GM18526 (cell line): ENCODE measurements around the gene THADA.

ENCODE experiments used
- POLR2A ChIP-seq: IDR thresholded peaks from 3 replicates; pipeline ENCODE4 v1.6.1; 2011; ENCODE audit not compliant: insufficient read length; ENCODE audit errors: extremely low read depth

Gene THADA

DNA sequence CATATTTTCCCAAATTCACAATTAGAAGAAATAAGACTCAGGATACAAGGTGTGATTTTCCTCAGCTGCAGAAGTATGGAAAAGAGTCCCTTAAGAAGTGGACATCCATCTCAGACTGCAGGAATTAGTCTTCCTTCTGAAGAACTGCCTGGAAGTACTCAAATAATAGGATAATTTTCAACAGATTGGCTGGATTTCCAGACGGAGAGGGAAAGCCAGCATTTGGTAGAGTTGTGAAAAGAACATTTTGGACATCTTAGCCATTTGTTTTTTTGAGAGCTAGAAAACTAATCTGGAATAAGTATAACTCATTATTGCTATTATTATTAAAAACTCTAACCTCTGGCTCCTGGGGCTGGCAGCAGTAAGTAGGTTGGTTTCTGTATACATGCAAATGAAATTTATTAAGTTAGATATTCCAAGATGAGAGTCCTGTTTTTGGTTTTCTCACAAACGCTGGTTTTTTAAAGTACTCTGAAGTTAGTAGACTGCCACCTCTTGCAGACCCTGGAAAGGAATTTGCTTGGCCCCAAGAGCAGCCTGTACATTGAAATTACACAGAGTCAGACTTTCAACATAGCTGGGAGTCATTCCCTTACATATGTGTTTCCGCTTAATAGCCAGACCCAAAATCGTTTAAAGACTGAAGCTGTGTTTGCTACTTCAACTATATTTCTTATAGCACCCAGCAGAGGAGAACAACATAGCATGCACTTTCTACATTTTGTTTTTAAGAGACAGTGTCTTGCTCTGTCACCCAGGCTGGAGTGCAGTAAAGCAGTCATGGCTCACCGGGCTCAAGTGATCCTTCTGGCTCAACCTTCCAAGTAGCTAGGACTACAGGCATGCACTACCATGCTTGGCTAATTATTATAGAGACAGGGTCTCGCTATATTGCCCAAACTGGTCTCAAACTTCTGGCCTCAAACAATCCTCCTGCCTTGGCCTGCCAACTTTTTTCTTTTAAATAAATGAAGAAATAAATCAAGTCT is 142.4 kb downstream of the THADA start:
- no peak for TF ChIP-seq POLR2A

DNA sequence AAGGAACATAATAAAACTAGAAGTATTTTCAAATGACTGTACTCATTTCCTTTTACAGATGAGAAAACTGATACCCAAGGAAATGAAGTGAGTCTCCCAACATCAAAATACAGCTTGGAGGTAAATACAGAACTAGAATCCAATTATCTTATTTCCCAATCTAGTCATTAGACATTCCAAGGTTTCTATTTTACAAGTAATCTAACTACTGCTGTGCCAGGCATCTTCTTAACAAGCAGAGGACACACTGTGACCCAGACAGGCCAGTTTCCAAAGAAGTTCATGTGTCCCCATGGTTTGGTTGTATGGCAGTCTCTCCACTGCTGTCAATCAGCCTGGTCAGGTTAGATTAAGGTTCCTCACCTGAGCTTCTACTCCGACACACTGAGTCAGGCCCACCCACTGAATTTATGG is 143.5 kb downstream of the THADA start:
- no peak for TF ChIP-seq POLR2A

DNA sequence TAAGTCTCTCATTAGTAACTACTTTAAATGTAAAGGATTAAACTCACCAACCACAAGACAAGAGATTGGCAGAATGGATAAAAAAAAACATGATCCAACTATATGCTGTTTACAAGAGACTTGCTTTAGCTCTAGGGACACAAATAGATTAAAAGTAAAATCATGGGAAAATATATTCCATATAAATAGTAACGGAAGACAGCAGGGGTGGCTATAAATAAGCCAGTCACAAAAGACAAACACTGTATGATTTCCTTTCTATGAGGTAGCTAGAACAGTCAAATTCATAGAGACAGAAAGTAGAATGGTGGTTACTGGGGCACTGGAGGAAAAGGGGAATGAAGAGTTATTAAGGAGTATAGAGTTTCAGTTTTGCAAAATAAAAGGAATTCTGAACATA is 145.2 kb downstream of the THADA start:
- no peak for TF ChIP-seq POLR2A

DNA sequence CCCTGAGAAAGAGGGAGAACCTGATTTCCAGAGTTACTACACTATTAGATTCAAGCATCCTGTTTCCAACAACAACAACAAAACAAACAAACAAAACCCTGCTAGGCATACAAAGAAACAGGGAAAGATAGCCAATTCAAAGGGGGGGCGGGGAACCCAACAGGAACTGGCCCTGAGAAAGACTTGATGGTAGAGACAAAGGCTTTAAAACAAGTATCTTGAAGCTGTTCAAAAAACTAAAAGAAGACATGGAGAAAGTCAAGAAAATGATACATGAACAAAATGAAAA is 147.1 kb downstream of the THADA start:
- no peak for TF ChIP-seq POLR2A

DNA sequence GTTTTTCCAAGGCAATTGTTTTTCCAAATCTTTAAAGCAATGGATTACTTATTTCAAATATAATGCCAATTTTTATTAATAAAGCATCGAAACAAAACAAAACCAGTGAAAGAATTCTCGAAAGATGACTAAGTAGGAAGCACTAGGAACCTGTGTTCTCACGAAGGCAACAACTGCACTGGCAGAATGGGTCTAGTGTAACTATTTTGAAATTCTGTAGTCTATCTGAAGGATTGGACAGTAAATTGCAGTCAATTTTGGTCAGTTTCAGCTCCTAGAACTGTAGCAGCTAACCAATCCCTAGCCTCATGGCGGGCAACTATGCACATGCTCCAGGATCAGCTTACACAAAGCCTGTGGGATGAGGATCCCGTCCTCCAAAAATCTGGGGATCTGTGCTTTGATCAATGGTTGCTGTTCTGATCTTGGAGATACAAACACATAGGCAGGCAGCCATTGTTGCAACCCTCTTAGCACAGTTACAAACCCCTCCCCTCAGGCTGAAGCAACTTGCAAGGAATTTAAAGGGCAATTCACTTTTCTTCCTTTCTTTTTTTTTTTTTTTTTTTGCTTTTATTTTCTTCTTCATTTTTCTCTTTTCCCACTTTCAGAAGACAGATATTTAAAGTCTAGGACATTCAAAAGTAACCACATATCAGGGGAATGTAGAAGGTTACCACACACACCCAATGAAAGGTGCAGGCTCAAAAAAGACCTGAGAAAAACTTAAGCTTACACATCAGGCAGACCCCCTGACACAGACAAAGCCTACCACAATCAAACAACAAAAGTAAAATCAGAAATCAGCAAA is 147.6 kb downstream of the THADA start:
- no peak for TF ChIP-seq POLR2A

DNA sequence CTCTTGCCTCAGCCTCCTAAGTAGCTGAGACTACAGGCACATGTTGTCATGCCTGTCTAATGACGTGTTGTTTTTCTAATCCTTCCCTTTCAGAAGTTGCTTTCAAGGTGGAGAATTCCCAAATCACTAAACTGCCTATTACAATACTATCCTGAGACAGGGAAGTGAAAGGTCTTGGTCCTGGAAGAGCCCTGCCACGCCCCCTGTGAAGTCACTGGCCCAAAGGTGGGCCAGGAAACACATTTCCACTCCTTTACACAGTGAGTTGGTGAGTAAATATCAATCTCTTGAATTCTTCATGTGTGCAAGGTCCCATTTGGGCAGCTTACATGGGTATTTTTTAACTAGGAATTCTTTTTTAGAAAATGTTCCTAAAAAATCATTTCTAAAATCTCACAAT is 150.1 kb downstream of the THADA start:
- no peak for TF ChIP-seq POLR2A

DNA sequence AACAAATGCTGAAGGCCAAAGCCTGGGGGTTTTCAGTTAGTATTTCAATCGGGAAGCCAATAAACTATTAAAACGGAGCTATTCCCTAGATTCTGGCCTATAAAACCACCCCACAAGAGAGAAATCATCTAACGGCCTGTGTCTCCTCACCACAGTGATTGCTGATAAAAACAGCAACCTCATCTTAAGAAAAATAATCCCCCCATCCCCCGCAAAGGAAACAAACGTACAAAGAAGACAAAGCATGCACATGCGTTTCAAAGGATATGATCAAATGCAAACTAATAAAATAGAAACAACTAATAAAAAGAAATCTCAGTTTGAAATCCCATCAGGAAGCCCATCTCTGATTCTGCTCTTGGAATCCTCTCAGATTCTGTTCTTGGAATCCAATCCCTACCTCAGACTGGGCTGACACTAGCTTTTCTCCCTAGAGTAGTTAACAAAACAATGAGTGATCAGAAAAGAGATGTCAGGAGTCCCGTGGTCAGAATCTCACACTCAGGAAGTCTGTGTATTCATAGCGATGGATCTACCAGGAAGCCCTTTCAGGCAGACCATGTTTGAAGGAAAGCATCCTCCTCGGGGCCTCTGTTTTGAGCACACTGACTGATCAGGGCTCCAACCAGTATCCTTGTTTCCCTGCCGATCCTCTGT is 150.7 kb downstream of the THADA start:
- TF ChIP-seq POLR2A = no peak

DNA sequence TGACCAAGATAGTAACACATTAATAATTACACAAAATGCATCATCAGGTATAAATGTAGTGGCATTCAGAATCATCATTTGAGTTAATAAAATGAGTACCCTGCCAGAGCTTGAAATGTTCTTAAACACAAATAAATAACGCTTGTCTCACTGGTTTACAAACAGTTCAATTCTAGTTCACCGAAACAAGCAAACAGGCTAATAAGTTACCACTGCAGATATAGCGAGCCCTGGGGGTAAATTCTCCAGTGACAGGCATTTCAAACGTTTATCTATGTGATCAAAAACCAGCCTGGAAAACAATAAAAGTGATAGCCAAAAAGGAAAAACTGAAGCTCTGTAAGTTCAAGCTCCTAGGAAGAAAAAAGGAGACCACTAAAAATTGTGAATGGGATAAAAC is 152.6 kb downstream of the THADA start:
- no peak for TF ChIP-seq POLR2A

DNA sequence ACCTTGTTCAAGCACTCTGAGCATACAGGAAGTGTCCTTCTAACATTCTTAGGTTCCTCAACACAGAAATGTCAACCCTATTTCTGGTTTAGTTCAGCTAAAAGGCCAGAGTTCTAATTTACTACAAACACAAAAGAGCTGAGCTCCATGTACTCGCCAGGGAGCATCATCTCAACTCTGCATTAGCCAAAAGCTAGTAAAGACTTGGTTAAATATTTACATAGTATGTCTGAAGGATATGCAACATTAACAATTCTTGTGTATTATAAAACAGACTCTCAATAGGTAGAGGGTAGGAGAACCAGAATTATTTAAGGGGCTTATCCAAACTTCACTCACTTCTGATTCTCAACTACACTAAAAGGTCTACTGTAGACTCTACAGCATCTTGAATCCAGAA is 154.6 kb downstream of the THADA start:
- TF ChIP-seq POLR2A = no peak

DNA sequence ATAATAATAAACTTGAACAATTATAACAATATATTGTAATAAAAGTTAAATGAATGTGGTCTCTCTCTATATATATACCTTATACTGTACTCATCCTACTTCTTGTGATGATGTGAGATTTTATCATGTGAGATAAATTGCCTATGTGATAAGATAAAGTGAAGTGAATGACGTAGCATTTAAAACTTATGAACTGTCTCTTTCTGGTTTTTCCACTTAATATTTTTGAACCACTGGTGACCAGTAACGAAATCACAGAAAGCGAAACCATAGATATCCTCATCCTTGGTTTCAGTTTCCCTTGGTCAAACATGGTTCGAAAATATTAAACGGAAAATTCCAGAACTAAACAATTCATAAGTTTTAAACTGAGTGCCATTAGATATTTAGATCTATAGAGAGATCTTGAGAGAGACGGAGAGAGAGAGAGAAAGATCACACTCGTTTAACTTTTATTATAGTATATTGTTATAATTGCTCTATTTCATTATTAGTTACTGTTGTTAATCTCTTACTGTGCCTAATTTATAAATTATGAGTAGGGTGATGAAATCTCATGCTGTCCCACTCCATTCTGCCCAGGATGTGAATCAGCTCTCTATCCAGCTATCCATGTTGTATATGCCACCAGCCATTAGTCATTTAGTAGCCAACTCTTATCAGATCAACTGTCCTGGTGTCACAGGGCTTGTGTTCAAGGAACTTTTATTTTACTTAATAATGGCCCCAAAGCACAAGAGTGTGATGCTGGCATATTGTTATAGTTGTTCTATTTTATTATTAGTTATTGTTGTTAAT is 156.8 kb downstream of the THADA start:
- no peak for TF ChIP-seq POLR2A

DNA sequence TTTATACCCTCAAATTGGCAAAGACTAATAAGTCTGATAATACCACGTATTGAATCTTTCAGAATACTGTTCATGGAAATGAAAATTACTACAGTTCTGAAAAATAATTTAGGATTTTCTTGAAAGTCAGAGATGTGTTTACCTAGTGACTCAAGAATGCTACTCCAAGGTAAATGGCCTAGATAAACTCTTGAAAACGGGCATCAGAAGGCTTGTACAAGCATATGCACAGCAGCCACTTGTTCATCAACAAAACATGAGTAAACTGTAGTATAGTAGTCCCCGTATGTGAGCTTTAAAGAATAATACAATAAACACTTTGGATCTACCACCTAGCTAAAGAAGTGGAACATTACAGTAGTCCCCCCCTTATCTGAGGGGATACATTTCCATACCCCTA is 157.5 kb downstream of the THADA start:
- TF ChIP-seq POLR2A = no peak

DNA sequence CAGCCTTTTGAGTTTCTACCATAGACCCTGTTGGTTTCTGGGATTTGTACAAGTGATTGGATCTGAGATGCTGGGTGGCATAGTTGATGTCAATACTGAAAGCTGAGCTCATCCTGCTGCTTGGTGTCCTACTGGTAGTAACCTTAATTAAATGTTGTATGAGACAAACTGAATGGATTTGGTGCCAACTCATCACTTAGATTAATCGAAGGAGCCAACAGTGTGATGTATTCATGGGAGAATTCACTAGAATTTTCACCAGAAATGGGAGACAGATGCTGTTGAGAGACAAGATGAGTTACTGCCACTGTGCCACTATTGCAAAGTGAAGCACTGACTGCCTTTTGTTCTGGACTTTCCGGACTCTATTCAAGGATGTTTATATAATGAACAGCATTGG is 158.5 kb downstream of the THADA start:
- TF ChIP-seq POLR2A = no peak

DNA sequence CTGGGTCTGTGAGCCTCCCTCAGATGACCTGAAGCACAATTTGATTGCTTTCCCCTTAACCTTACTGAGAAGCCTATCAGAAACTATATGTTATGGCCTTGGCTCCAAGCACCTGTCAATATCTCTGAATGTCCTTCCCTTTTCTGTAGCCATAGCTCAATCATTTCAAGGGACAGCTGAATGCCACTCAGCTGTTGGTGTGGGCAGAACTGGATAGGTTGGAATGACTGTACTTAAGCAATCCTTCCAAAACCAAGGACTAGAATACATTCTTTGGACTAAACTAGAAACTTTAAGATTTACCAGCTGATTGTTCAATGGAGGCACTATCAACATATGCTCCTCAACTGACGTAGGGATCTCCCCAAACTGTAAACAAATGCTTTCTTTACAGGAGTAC is 159.4 kb downstream of the THADA start:
- no peak for TF ChIP-seq POLR2A

DNA sequence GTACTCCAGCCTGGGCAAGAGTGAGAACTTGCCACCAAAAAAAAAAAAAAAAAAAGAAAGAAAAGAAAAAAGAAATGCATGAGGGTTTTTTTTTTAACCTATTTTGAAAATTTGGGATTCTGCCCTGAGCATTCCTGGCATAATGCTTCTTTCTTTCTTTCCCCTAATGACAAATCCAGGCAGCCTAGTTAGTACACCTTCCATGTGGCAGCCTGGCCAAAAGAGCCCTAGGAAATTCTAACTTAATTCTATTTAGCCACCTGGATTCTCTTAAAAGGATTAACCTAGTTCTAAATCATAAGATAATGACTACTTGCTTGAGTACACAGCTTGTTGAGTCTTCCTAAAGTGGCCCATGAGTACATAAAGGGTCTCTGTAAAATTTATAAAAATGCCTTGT is 160.1 kb downstream of the THADA start:
- no peak for TF ChIP-seq POLR2A

DNA sequence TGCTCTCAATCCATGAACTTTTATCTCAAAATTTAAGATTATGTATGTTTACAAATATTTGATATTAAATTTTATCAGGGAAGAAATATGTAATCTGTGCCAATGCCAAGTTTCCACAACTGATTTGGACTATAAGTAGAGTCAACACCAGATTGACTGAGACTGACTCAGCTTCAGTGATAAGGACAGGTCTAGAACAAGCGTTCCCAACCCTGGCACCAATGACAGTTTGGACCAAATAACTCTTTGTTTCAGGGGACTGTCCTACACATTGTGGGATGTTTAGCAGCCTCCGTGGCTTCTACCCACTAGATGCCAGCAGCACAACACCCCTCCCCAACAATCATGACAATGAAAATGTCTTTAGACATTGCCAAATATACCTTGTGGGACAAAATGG is 165.3 kb downstream of the THADA start:
- no peak for TF ChIP-seq POLR2A
